IMR-90 (cell line): ENCODE results near the gene LENG9. TPM values are rescaled to one million over a fixed set of nuclear protein-coding genes. Genes with fewer than 3 reads are reported as not detected.
"Not testable (repeated sequence)": the region's sequence is repeated elsewhere in the genome, so short reads cannot be mapped to it uniquely, and the experiment has no call there.

Experiments
- ATAC-seq: fragments of 200-7000 bp; cut with Tn5 transposase; 2 replicates; pipeline ENCODE4 v1.9.1; 2020; ENCODE audit warnings: low read depth, mild to moderate bottlenecking, moderate library complexity
- BruUV-seq: library from RNA; stranded (reverse); fragments of 400-500 nt; replicated peaks from 2 replicates; lab custom pipeline; 2021; lab: Mats Ljungman, UMichigan
- CTCF ChIA-PET: fragments of 300-600 bp; formaldehyde crosslinking; extraction: SDS; loops from one replicate; lab custom pipeline; 2021; ENCODE audit warnings: antibody characterized with exemption; lab: Yijun Ruan, JAX
- POLR2A ChIA-PET: fragments of 300-600 bp; sonication (Branson Sonifier 250); formaldehyde crosslinking; loops from one replicate; lab custom pipeline; 2022; ENCODE audit warnings: antibody characterized with exemption; ENCODE audit not compliant: unreplicated experiment; lab: Charles Lee
- DNase-seq: peaks from one replicate; pipeline ENCODE4 v3.0.0; 2013
- H2AFZ ChIP-seq: replicated peaks from 2 replicates; pipeline ENCODE3; 2013; ENCODE audit warnings: low read length, mild to moderate bottlenecking; ENCODE audit not compliant: poor library complexity
- H2AK5ac ChIP-seq: 2 replicates; pipeline ENCODE4 v1.6.1; 2013; ENCODE audit warnings: low read depth, low read length, inconsistent platforms
- H2AK9ac ChIP-seq: replicated peaks from 2 replicates; pipeline ENCODE3; 2013; ENCODE audit warnings: mild to moderate bottlenecking, low read depth, low read length, moderate library complexity; ENCODE audit not compliant: poor library complexity
- H2BK120ac ChIP-seq: 2 replicates; pipeline ENCODE4 v1.6.1; 2013; ENCODE audit warnings: low read depth, low read length, inconsistent platforms
- H2BK15ac ChIP-seq: 3 replicates; pipeline ENCODE4 v1.6.1; 2013; ENCODE audit warnings: low read depth, low read length, inconsistent platforms
- H2BK20ac ChIP-seq: 2 replicates; pipeline ENCODE4 v1.6.1; 2013; ENCODE audit warnings: low read depth, mild to moderate bottlenecking, inconsistent platforms, low read length, moderate library complexity
- H2BK5ac ChIP-seq: 2 replicates; pipeline ENCODE4 v1.6.1; 2013; ENCODE audit warnings: mild to moderate bottlenecking, low read depth, low read length, inconsistent platforms; ENCODE audit not compliant: poor library complexity, severe bottlenecking
- H3K14ac ChIP-seq: replicated peaks from 2 replicates; pipeline ENCODE4 v1.6.1; 2013; ENCODE audit warnings: low read depth, low read length, inconsistent platforms
- H3K18ac ChIP-seq: 2 replicates; pipeline ENCODE4 v1.6.1; 2013; ENCODE audit warnings: low read depth, low read length, control low read depth
- H3K23ac ChIP-seq: 2 replicates; pipeline ENCODE4 v1.6.1; 2013; ENCODE audit warnings: low read depth, low read length, inconsistent platforms
- H3K27ac ChIP-seq: 2 replicates; pipeline ENCODE4 v1.5.1; 2013; ENCODE audit warnings: mild to moderate bottlenecking, control low read depth, low read length; ENCODE audit not compliant: insufficient read depth
- H3K27me3 ChIP-seq: 2 replicates; pipeline ENCODE4 v1.6.1; 2013; ENCODE audit warnings: low read length; ENCODE audit not compliant: control insufficient read depth, insufficient read depth
- H3K36me3 ChIP-seq: 2 replicates; pipeline ENCODE4 v1.6.1; 2013; ENCODE audit warnings: low read length, mixed read lengths; ENCODE audit not compliant: control insufficient read depth, insufficient read depth
- H3K4ac ChIP-seq: 2 replicates; pipeline ENCODE4 v1.6.1; 2013; ENCODE audit warnings: low read depth, low read length, inconsistent platforms
- H3K4me1 ChIP-seq: 2 replicates; pipeline ENCODE4 v1.6.1; 2013; ENCODE audit warnings: low read length, mixed read lengths; ENCODE audit not compliant: control insufficient read depth, insufficient read depth
- H3K4me2 ChIP-seq: 2 replicates; pipeline ENCODE4 v1.6.1; 2013; ENCODE audit warnings: low read depth, mild to moderate bottlenecking, control low read depth, low read length, moderate library complexity
- H3K4me3 ChIP-seq: 2 replicates; pipeline ENCODE4 v1.5.1; 2013; ENCODE audit warnings: low read depth, mild to moderate bottlenecking, control low read depth, low read length, moderate library complexity; ENCODE audit not compliant: insufficient read depth
- H3K56ac ChIP-seq: 2 replicates; pipeline ENCODE4 v1.6.1; 2013; ENCODE audit warnings: low read length, inconsistent platforms; ENCODE audit not compliant: insufficient read depth; ENCODE audit errors: extremely low read depth
- H3K79me1 ChIP-seq, 2 experiments: 2 replicates each; pipeline ENCODE4 v1.6.1; 2013; ENCODE audit warnings: low read length in 2 of 2, inconsistent platforms in 1 of 2, low read depth in 1 of 2
- H3K9ac ChIP-seq: 2 replicates; pipeline ENCODE4 v1.6.1; 2013; ENCODE audit warnings: low read depth, low read length, control low read depth
- H3K9me1 ChIP-seq: 2 replicates; pipeline ENCODE4 v1.6.1; 2013; ENCODE audit warnings: low read length, inconsistent platforms; ENCODE audit not compliant: insufficient read depth
- H3K9me3 ChIP-seq: 2 replicates; pipeline ENCODE4 v1.6.1; 2013; ENCODE audit warnings: low read length; ENCODE audit not compliant: control insufficient read depth, insufficient read depth
- H4K20me1 ChIP-seq: 2 replicates; pipeline ENCODE4 v1.6.1; 2013; ENCODE audit warnings: low read length, inconsistent platforms; ENCODE audit not compliant: insufficient read depth
- H4K5ac ChIP-seq: 2 replicates; pipeline ENCODE4 v1.6.1; 2013; ENCODE audit warnings: mild to moderate bottlenecking, low read depth, low read length, control low read depth
- H4K8ac ChIP-seq, 2 experiments: 2 replicates each; pipeline ENCODE4 v1.6.1; 2013; ENCODE audit warnings: low read depth in 2 of 2, low read length in 2 of 2, control low read depth in 1 of 2, inconsistent platforms in 1 of 2
- H4K91ac ChIP-seq: 2 replicates; pipeline ENCODE4 v1.6.1; 2013; ENCODE audit warnings: low read depth, low read length, inconsistent platforms; ENCODE audit not compliant: insufficient read depth
- CEBPB ChIP-seq: IDR thresholded peaks from 2 replicates; pipeline ENCODE4 v1.6.1; 2012; ENCODE audit warnings: low read depth, low read length, improper control_type of control experiment
- MXI1 ChIP-seq: IDR thresholded peaks from 2 replicates; pipeline ENCODE4 v1.6.1; 2012; ENCODE audit warnings: low read depth, mild to moderate bottlenecking, low read length, moderate library complexity, borderline replicate concordance
- RAD21 ChIP-seq: IDR thresholded peaks from 2 replicates; pipeline ENCODE4 v1.6.1; 2012; ENCODE audit warnings: low read length, improper control_type of control experiment
- RCOR1 ChIP-seq: IDR thresholded peaks from 2 replicates; pipeline ENCODE4 v1.6.1; 2012; ENCODE audit warnings: mild to moderate bottlenecking, low read length, improper control_type of control experiment; ENCODE audit not compliant: insufficient replicate concordance
- RFX5 ChIP-seq: IDR thresholded peaks from 2 replicates; pipeline ENCODE4 v1.8.0; 2012; ENCODE audit warnings: low read depth, mild to moderate bottlenecking, low read length, moderate library complexity
- WGBS, 2 experiments: methylation state at CpG; one replicate each; pipeline versions ENCODE4 v1.1.5 to v1.1.7; 2013; ENCODE audit warnings: missing lambda C conversion rate in 2 of 2; ENCODE audit not compliant: insufficient read length in 1 of 2; ENCODE audit errors: extremely low coverage in 2 of 2; 5-methylcytosine and 5-hydroxymethylcytosine counted together
- dilution Hi-C: fragments of 300-500 bp; cut with HindIII; formaldehyde crosslinking; loops from one replicate; pipeline ENCODE4 v1.14.3; 2018; ENCODE audit warnings: low sequenced_read_pairs; ENCODE audit not compliant: unreplicated experiment
- in situ Hi-C: fragments of 300-500 bp; cut with MboI; formaldehyde crosslinking; loops from 3 replicates; pipeline ENCODE4 v1.14.3; 2019; ENCODE audit warnings: low sequenced_read_pairs, inconsistent platforms, mixed read lengths
- intact Hi-C: fragments of 100-400 bp; cut with micrococcal nuclease; formaldehyde crosslinking; loops from 2 replicates; pipeline ENCODE4 v1.10.0; 2022
- polyA plus RNA-seq, 3 experiments: library from polyadenylated mRNA; depleted of rRNA; stranded (reverse); fragments of >200 nt; gene quantifications; 2 replicates each; pipeline ENCODE4 v1.2.3, GENCODE V29; 2012; ENCODE audit warnings: low replicate concordance in 1 of 3
- total RNA-seq: library from RNA; depleted of rRNA; stranded (reverse); fragments of >200 nt; gene quantifications from 2 replicates; pipeline ENCODE4 v1.2.3, GENCODE V29; 2012
- TF ChIP-seq, protein P1 (sequence below): fragments of 150-350 bp; IDR thresholded peaks from 2 replicates; pipeline ENCODE4 v1.6.1; 2016; ENCODE audit warnings: low read depth, mild to moderate bottlenecking, low read length, moderate library complexity, borderline replicate concordance

The LENG9 gene
- total and polyA plus RNA-seq, 2 of the 4 experiments (the other 2 are of a cell fraction): 0.94 to 1.1 TPM

DNA sequence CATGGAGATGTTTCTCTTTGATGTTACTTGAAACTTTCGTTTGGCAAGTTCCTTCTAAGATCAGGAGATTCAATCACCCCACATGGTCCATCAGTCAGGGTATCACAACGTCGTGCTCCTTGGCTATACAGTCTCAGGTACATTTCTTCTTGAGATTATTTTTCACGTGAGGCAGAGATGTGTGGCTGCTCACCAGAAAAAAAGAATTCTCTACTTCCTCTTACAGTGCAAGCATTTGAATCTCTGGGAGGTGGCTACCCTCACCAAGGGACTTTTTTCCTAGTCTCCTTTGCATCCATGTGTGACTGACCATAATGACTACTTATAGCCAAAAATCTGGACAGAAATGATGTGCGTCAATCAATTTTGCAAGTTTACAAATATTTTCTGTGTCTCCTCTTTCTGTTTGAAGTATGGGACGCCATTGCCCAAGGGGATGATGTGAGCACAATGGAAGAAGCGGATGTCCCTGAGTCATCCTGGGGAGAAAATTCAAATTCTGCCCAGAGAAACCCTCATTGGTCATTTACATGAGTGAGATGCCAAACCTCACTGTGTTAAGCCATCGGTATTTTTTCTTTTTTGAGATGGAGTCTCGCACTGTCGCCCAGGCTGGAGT, 30.5 kb upstream of the LENG9 start:
- Histone ChIP-seq H3K56ac (no peak overlapping the region), H3K27ac (no peak overlapping the region), H2AFZ (no peak overlapping the region), H2BK15ac (no peak overlapping the region), H3K4ac (no peak overlapping the region), H4K91ac (no peak overlapping the region), H3K18ac (no peak overlapping the region), H4K20me1 (no peaks in the 10 kb centered on the region), H3K9me3 (no peaks in the 10 kb centered on the region), H3K36me3 (no peaks in the 10 kb centered on the region), H2BK5ac (no peak overlapping the region), H3K14ac (no peak overlapping the region), H3K4me2 (no peak overlapping the region), H2AK9ac (no peak overlapping the region), H2AK5ac (no peak overlapping the region), H3K9me1 (no peaks in the 10 kb centered on the region; the same call in 1 of the 2 replicates), H3K9ac (no peak overlapping the region), H3K79me1 (no peaks in the 10 kb centered on the region), H2BK120ac (no peak overlapping the region), H3K4me3 (no peak overlapping the region), H3K27me3 (no peaks in the 10 kb centered on the region), H4K5ac (no peak overlapping the region), H3K4me1 (no peaks in the 10 kb centered on the region), H2BK20ac (no peak overlapping the region), H3K23ac (no peak overlapping the region), H4K8ac (no peak overlapping the region)
- 78% methylated on average over 2 of the region's 10 CpGs; no CpG with 5 or more reads in 1 of the 2 experiments for WGBS, 2 experiments
- ATAC-seq: no peak
- TF ChIP-seq CEBPB (no peak), MXI1 (no peak), RCOR1 (no peak), RAD21 (no peak), RFX5 (no peak)
- TF ChIP-seq, protein P1, sequence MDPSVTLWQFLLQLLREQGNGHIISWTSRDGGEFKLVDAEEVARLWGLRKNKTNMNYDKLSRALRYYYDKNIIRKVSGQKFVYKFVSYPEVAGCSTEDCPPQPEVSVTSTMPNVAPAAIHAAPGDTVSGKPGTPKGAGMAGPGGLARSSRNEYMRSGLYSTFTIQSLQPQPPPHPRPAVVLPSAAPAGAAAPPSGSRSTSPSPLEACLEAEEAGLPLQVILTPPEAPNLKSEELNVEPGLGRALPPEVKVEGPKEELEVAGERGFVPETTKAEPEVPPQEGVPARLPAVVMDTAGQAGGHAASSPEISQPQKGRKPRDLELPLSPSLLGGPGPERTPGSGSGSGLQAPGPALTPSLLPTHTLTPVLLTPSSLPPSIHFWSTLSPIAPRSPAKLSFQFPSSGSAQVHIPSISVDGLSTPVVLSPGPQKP: no peak
- ChIA-PET POLR2A (no interaction called here), CTCF (no interaction called here)
- intact Hi-C loops (no loop called here), in situ Hi-C loops (no loop called here), dilution Hi-C loops (no loop called here)
- no peak for DNase-seq
- BruUV-seq: no TSS peak

DNA sequence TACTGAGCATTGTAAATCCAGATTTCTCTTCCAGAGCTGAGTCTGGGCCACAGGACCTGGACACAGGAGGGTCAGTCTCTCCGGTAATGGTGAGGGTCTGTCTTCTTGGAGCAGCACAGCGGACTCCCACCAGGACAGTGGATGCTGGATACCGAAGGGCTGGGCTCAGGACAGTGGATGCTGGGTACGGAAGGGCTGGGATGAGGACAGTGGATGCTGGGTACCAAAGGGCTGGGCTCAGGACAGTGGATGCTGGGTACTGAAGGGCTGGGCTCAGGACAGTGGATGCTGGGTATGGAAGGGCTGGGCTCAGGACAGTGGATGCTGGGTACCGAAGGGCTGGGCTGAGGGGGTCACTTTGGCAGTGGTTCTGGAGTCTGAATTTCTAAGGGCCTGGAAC, 29.5 kb upstream of the LENG9 start:
- H4K91ac ChIP-seq, H2BK15ac ChIP-seq, H3K36me3 ChIP-seq, H3K4me3 ChIP-seq, H2AK5ac ChIP-seq, H3K4ac ChIP-seq, H2AK9ac ChIP-seq, H3K9me1 ChIP-seq, BruUV-seq, H3K14ac ChIP-seq, H3K9me3 ChIP-seq, H4K20me1 ChIP-seq, ATAC-seq, H4K8ac ChIP-seq, H3K18ac ChIP-seq, H3K9ac ChIP-seq, H3K4me2 ChIP-seq, intact Hi-C loops, dilution Hi-C loops, H2BK5ac ChIP-seq, H3K23ac ChIP-seq, H3K27me3 ChIP-seq, DNase-seq, H2BK120ac ChIP-seq, H2BK20ac ChIP-seq, H4K5ac ChIP-seq, in situ Hi-C loops, H3K27ac ChIP-seq, H3K56ac ChIP-seq, H2AFZ ChIP-seq, H3K79me1 ChIP-seq, POLR2A ChIA-PET, CTCF ChIA-PET, H3K4me1 ChIP-seq: not testable (repeated sequence)
- 68% methylated on average over 4 of the region's 5 CpGs; no CpG with 5 or more reads in 1 of the 2 experiments for WGBS, 2 experiments
